Dermis blood vessel endothelial cell (primary cell): Measurements from ENCODE around the gene MRNIP. TPM values are rescaled to one million over a fixed set of nuclear protein-coding genes. Genes with fewer than 3 reads are reported as not detected.
"Not testable (repeated sequence)": the region's sequence is repeated elsewhere in the genome, so short reads cannot be mapped to it uniquely, and the experiment has no call there.

Source experiments
- DNase-seq: peaks from one replicate; pipeline ENCODE4 v3.0.0; 2010
- total RNA-seq: library from RNA; depleted of rRNA; stranded (reverse); fragments of >200 nt; gene quantifications from 2 replicates; pipeline ENCODE4 v1.2.3, GENCODE V29; 2014

Gene MRNIP
- total RNA-seq, 1 donor from 2014 or later = 11.9 TPM

- no peak for DNase-seq
These were observed 56.3 kb downstream of the MRNIP start for GRCh38 chr5:179802207-179802883.

- DNase-seq = peak; percentile 79
These were observed 57.1 kb downstream of the MRNIP start for GRCh38 chr5:179801304-179802206.

GRCh38 chr5:179800696-179801201 is 57.9 kb downstream of the MRNIP start:
- DNase-seq = no peak

- no peak for DNase-seq
These were observed 58.4 kb downstream of the MRNIP start for GRCh38 chr5:179800071-179800695.

DNA sequence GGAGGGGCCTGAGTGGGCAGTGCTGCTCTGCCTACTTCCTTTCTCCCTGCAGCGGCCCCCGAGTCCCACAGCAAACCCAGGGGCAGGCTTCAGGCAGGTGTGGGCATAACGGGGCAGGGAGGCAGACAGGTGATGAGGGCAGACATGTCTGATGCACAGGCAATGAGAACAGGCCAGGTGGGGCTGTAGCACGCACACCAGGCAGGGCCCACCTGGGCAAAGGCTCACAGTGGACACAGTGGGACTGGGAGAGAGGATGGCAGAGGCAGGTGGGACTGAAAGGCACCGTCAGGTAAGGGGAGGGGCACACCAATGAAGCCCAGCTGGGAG is 59.0 kb downstream of the MRNIP start:
- no peak for DNase-seq

DNA sequence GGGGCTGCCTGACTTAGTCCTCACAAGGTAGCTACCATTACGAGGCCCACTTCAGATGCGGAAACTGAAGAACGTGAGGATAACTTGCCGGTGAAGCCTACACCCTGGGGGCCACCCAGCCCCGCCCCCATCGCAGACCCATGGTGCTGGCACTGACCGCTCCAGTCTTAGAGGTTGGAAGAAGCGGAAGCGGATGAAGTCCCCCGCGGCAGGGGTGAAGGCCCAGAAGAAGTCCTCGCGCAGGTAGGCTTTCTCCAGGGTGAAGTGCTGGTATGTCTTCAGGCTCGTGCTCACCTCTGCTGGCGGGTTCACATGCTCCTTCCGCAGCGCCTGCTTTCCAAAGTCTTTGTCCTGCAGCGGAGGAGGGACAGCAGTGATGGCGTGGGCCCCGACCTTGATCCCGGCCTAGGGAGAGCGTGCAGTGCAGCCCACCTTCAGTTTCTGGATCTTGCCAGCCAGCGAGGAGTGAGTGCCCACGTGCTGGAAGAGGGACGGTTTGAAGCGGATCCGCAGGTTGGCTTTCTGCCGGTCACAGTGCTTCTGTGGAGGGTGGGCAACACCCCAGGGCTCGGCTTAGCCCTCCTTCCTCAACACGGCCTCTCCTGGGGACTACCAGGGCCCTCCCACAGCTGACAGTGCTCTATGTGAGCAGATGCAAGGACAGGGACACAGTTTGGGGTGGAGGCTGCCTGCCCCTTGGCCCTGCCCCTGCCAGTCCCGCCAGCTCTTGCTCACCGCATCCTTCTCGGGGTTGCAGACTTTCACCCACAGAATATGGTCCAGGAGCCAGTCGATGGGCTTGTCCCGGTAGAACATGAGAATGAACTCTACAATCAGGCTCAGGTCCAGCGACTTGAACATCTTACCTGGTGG is 59.6 kb downstream of the MRNIP start:
- DNase-seq = no peak

DNA sequence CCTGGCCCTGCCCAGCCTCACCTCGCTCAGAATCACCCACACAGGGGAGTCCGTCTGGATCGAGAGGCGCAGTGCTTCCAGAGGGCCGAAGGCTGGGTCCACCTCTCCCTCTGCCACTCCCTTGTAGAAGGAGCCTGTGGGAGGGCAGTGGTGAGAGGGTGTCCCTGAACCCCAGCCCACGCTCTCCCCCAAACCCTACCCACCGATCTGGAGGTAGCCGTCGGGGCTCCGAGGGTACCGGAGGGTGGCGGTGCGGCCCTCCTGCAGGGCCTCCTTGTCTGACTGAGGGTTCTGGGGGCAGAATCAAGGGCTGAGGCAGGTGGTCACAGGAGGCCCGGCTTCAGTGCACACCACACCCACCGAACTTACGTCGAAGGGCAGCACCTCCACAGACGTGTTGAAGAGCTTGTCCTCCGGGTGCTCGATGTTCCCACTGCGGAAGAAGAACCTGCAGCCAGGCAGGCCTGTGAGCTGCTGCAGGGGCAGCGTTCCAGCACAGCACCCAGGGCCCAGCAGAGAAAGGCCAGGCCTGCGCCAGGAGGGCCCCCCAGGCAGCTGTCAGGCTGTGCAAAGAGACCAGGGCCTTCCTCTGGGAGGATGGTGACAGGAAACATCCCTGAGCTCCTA is 60.4 kb downstream of the MRNIP start:
- DNase-seq = no peak

GRCh38 chr5:179797741-179798140 is 60.9 kb downstream of the MRNIP start:
- no peak for DNase-seq

DNA sequence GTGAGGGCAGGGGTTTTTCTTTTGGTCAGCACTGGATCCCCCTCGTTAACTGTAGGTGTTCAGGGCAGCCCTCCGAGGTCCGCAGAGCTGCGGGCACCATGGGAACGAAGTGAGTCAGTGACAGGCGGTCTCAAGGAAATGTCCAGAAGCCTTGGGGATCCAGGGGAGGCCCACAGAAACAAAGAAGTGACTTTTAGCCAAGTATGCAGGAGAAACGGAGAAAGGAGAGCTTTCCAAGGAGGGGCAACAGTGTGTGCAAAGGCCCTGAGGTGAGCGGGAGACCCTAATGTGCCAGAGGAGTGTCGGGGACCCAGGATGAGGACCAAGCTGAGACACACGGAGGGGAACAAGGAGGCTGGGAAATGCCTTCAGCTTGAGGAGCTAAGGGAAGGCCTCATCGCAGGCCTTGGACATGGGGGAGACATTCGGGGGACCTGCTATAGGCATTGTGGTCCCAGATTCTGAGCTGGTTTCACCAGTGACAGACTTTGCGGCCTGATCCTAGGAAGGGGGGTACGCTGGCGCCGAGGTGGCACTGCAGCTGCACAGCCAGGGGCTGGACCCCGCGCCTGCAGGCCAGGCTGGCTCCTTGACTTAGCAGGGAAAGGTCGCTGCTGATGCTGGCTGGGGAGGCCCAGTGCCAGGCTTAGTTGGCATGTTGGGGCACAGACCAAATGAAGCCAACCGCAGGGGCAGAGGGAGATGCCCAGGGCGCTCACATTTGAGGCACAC is 61.6 kb downstream of the MRNIP start:
- no peak for DNase-seq

- peak; percentile 89 for DNase-seq
These were observed 62.5 kb downstream of the MRNIP start for GRCh38 chr5:179795863-179796833.

DNA sequence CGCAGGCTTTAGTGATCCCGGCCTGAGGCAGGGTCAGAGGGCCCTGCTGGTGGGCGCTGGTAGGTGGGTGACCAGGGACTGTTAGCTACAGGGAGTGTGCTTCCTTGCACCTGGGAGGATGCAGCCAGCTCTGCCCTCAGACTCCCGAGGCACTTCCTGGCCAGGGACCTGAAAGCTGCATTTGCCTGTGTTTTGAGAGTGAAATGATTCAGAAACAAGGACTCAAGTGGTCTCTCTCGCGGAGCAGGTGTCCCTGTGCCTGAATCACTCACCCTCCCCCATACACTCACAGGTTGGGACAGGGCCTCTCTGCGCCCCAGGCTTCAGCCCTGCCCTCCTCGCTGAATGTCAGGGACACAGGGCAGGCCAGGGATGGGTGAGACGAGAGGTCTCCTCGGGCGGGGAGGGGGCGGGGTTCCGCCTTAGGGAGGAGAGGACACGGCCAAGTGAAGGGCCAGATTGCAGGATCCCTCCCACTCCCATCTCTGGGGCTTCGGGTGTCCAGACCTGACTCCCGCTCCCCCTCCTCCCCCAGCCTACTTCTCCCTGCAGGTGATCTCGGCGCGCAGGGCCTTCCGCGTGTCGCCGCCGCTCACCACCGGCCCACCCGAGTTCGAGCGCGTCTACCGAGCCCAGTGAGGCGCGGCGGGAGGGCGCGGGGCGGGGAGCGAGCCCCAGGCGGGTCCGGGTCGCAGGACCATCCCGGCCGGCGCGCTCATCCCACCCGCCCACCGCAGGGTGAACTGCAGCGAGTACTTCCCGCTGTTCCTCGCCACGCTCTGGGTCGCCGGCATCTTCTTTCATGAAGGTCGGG is 63.4 kb downstream of the MRNIP start:
- no peak for DNase-seq

- DNase-seq = no peak
These were observed 64.0 kb downstream of the MRNIP start for GRCh38 chr5:179794575-179794974.

GRCh38 chr5:179794171-179794570 is 64.4 kb downstream of the MRNIP start:
- DNase-seq = no peak

GRCh38 chr5:179793468-179794139 is 65.0 kb downstream of the MRNIP start, which contains the start of gene LTC4S:
Gene LTC4S (plus strand): TSS chr5:179793986. CDS start chr5:179794081, 95 bp downstream.
- peak; percentile 44 for DNase-seq

- no peak for DNase-seq
These were observed 65.8 kb downstream of the MRNIP start for GRCh38 chr5:179792612-179793467.

DNA sequence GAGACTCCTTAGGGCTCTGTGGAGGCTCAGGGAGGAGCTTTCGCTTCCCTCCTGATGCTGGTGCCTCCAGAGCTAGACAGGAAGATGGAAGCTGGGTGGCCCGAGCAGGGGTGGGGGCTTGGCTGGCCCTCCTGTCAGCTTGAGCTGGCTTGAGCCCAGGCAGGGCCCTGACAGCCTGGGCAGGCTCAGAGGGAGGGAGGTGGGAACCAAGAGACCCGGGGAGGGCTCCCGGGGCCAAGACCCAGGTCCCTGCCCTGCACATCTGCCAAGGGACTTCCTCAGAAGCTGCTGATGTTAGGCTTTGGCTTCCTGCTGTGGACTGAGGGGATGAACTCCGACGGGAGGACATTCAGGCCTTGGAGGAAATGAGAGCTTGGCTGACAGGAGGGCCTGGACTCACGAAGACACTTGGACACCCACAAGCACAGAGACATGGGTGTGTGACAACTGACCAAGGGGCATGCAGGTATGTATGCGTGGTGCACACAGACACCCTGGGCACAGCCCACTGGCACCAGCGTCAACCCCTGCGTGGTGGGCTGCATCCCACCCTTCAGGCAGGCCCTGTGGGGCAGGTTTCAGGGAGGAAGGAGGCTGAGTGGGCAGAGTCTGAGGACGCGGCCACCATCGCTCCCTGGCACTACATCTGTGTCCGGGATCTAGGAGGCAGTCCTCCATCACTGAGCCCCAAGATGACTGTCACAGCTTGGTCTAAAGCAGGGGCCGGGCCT is 66.6 kb downstream of the MRNIP start:
- DNase-seq = no peak

- DNase-seq = not testable (repeated sequence)
These were observed 69.3 kb downstream of the MRNIP start for GRCh38 chr5:179789278-179789677.
